ENCODE data around the gene EPN1. TPM values are rescaled to one million over a fixed set of nuclear protein-coding genes. Genes with fewer than 3 reads are reported as not detected.

EPN1 gene
- total and polyA plus RNA-seq, 2 experiments from 2014 or later: 48.8 to 82.2 TPM

DNA sequence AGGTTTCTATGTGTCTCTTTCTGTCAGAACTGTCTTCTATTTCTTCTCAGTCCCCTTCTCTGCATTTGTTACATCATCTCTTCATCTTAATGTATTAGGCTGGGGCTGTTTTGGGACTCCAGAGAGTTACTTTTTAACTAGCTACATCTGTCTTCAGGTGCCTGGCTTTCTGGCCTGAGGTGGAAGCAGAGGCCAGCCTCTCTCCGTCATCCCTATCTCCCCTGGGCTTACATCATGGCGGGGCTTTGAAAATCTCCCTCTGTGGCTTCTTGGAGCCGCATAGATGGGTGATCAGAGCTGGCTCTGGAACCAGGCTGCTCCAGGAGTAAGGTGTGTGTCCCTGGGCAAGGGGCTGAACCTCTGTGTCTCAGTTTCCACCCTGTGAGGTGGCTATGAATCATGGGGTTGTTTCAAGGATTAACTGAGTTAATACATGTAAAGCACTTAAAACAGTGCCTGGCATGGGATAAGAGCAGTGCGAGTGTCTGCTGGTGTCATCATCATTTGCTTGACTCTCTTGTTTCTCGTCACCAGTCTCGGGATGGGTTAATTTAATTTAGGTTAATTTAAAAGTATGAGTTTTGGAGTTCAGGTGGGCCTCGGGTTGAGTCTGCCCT, 2.0 kb downstream of the EPN1 start:
- Histone ChIP-seq H3K9ac (peak overlapping the region; percentile 91), H3K4me3 (peak overlapping the region; percentile 93), H3K4me1 (ENCODE audit: insufficient read depth) (peaks cover 44% of the 10 kb centered on the region), H3K9me2 (ENCODE audit: insufficient read depth) (no peaks in the 10 kb centered on the region), H3K79me2 (ENCODE audit: insufficient read depth) (peaks cover 95% of the 10 kb centered on the region), H3K27ac (no peak overlapping the region), H2AFZ (no peak overlapping the region), H4K20me1 (ENCODE audit: insufficient read depth) (peaks cover 5% of the 10 kb centered on the region; the same call in 1 of the 2 replicates), H3K4me2 (ENCODE audit: unreplicated experiment) (peak overlapping the region; percentile 94), H3F3A (ENCODE audit: insufficient read depth) (peaks cover 32% of the 10 kb centered on the region), H3K9me3 (ENCODE audit: low read depth) (no peaks in the 10 kb centered on the region), H3K36me3 (ENCODE audit: low read depth) (peaks cover 12% of the 10 kb centered on the region; the same call in 1 of the 2 replicates), H3K27me3 (replicated peaks; ENCODE audit: insufficient read depth) (no peaks in the 10 kb centered on the region)
- TF ChIP-seq EZH2phosphoT487 (IDR thresholded peaks at IDR 0.05; ENCODE audit: insufficient read depth, low read depth) (no peak), EZH2 (IDR thresholded peaks at IDR 0.05; ENCODE audit: insufficient read depth, poor library complexity, severe bottlenecking) (no peak)
- peak; percentile 23 for DNase-seq
- 67 to 70% methylated on average over 7 of the region's 7 CpGs for WGBS, 2 experiments (ENCODE audit: low coverage in 1 of 2, low lambda C conversion rate in 2 of 2, missing lambda C conversion rate in 2 of 2)
- in situ Hi-C loops (cut with MboI): no loop called here

DNA sequence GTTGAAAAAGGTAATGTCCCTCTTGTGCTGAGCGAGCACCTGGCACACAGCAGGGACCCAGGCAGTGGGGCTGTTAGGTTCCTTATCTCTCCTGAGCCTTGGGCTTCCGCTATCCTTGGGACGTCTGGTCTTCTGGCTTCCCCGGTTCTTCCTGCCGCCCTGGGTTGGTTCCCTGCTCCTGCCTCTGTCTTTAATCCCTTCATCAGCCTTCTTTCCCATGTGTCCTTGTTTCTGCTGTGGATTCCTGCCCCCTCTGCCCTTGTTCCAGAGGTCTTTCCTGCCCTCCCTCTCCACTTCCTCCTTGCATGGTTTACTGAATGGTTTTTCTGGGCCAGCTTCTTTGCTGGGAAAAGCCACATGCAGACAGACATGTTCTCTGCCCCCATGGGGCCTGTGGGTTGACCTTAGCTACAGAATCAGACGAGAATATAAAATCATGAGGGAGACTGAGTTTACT, 2.6 kb downstream of the EPN1 start:
- WGBS, 2 experiments (ENCODE audit: low coverage in 1 of 2, low lambda C conversion rate in 2 of 2, missing lambda C conversion rate in 2 of 2): 92% methylated on average over 6 of the region's 6 CpGs
- H4K20me1 ChIP-seq (ENCODE audit: insufficient read depth): peaks cover 5% of the 10 kb centered on the region; the same call in 1 of the 2 replicates
- peaks cover 28% of the 10 kb centered on the region for H3F3A ChIP-seq (ENCODE audit: insufficient read depth)
- no peak for TF ChIP-seq EZH2 (IDR thresholded peaks at IDR 0.05; ENCODE audit: insufficient read depth, poor library complexity, severe bottlenecking)
- no peak for TF ChIP-seq EZH2phosphoT487 (IDR thresholded peaks at IDR 0.05; ENCODE audit: insufficient read depth, low read depth)
- no peaks in the 10 kb centered on the region for H3K9me3 ChIP-seq (ENCODE audit: low read depth)
- H3K4me1 ChIP-seq (ENCODE audit: insufficient read depth): peaks cover 40% of the 10 kb centered on the region
- no peak for DNase-seq
- H3K27me3 ChIP-seq (replicated peaks; ENCODE audit: insufficient read depth): no peaks in the 10 kb centered on the region
- H3K27ac ChIP-seq: no peak overlapping the region
- peaks cover 14% of the 10 kb centered on the region; the same call in 1 of the 2 replicates for H3K36me3 ChIP-seq (ENCODE audit: low read depth)
- no peak overlapping the region for H2AFZ ChIP-seq
- no peak overlapping the region for H3K4me3 ChIP-seq
- H3K9ac ChIP-seq: 0 out of 2 replicates have a peak overlapping the region, but pooled peaks have one; percentile 91
- peaks cover 95% of the 10 kb centered on the region for H3K79me2 ChIP-seq (ENCODE audit: insufficient read depth)
- H3K9me2 ChIP-seq (ENCODE audit: insufficient read depth): no peaks in the 10 kb centered on the region
- in situ Hi-C loops (cut with MboI): no loop called here
- H3K4me2 ChIP-seq (ENCODE audit: unreplicated experiment): peak overlapping the region; percentile 94

DNA sequence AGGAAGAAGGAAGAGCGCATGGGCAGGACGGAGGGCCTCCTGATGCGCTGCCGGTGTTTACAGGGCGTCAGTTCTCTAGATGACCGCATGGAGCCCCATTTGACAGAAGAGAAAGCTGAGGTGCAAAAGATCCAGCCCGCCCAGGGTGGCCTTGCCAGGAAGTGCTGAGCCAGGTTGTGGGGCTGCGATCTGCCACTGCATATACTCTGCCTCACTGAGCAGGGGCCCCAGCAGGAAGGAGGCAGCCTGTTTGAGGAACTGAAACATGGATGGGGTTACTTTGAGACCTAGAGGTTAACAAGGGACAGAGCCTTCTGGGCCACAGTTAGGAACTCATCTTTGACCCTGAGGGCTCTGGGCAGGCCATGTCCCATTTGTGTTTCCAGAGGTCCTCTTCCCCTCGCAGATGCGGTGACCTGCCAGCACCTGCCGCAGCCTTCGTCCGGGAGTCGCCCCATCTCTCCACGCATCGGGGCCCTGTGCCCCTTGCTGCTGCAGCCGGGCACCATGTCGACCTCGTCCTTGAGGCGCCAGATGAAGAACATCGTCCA, 3.2 kb downstream of the EPN1 start:
- no peak for TF ChIP-seq EZH2phosphoT487 (IDR thresholded peaks at IDR 0.05; ENCODE audit: insufficient read depth, low read depth)
- Histone ChIP-seq H3K79me2 (ENCODE audit: insufficient read depth) (peaks cover 95% of the 10 kb centered on the region), H3K27ac (no peak overlapping the region), H2AFZ (no peak overlapping the region), H3F3A (ENCODE audit: insufficient read depth) (peaks cover 22% of the 10 kb centered on the region), H3K4me1 (ENCODE audit: insufficient read depth) (peaks cover 38% of the 10 kb centered on the region), H3K9ac (0 out of 2 replicates have a peak overlapping the region, but pooled peaks have one; percentile 91), H3K9me2 (ENCODE audit: insufficient read depth) (no peaks in the 10 kb centered on the region), H3K9me3 (ENCODE audit: low read depth) (no peaks in the 10 kb centered on the region), H3K36me3 (ENCODE audit: low read depth) (peaks cover 14% of the 10 kb centered on the region; the same call in 1 of the 2 replicates), H3K4me3 (no peak overlapping the region), H3K4me2 (ENCODE audit: unreplicated experiment) (no peak overlapping the region), H4K20me1 (ENCODE audit: insufficient read depth) (peaks cover 5% of the 10 kb centered on the region; the same call in 1 of the 2 replicates), H3K27me3 (replicated peaks; ENCODE audit: insufficient read depth) (no peaks in the 10 kb centered on the region)
- no peak for DNase-seq
- WGBS, 2 experiments (ENCODE audit: low coverage in 1 of 2, low lambda C conversion rate in 2 of 2, missing lambda C conversion rate in 2 of 2): 85 to 87% methylated on average over 21 of the region's 21 CpGs
- in situ Hi-C loops (cut with MboI): no loop called here

DNA sequence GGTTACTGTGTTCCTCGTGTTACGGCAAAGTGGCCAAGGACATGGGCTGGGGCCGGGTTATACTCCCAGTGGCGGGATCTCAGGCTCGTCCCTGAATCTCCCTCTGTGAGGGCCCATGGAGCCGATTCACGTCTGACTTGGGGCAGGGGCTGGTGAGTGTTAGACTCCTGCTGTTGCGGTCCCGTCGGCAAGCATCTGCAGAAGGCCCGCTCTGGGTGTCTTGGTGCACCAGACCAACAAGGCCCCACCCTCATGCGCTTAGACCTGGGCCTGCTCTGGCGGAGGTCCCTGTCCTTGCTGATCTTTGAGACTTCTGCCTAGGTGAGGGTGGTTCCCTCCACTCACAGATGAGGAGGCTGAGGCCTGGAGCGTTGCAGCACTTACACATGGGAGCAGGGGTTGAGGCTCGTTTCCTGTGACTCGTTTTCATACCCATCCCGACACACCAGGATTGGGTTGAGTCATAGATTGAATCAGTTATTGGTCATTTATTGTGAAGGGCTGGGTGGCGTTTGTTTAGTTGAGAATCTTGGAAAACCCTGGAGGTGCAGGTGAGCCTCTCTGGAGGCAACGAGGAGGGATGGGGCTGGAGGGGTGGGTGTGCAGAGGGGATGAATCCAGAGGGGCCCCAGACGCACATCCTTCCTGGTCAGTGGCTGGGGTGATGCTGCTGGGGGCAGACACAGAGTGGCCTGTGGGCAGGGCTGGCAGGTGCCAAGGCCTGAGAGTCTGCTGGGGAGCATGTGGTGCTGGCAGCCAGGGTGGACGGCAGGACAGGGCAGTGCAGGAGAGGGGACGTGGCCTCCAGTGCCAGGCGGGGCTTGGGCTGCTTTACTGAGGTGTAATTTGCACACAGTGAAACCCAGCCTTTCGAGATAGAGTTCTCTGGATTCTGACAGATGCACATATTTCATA, 4.6 kb downstream of the EPN1 start:
- Histone ChIP-seq H3K27me3 (replicated peaks; ENCODE audit: insufficient read depth) (no peaks in the 10 kb centered on the region), H3K27ac (peak overlapping the region; percentile 45), H4K20me1 (ENCODE audit: insufficient read depth) (0 out of 2 replicates have a peak, but pooled peaks cover 5% of the 10 kb centered on the region), H3K79me2 (ENCODE audit: insufficient read depth) (peaks cover 96% of the 10 kb centered on the region), H3K4me1 (ENCODE audit: insufficient read depth) (peaks cover 34% of the 10 kb centered on the region), H3K9me3 (ENCODE audit: low read depth) (no peaks in the 10 kb centered on the region), H3K9me2 (ENCODE audit: insufficient read depth) (no peaks in the 10 kb centered on the region), H2AFZ (no peak overlapping the region), H3K4me2 (ENCODE audit: unreplicated experiment) (no peak overlapping the region), H3F3A (ENCODE audit: insufficient read depth) (peaks cover 16% of the 10 kb centered on the region), H3K9ac (no peak overlapping the region), H3K4me3 (no peak overlapping the region), H3K36me3 (ENCODE audit: low read depth) (peaks cover 14% of the 10 kb centered on the region; the same call in 1 of the 2 replicates)
- in situ Hi-C loops (cut with MboI): no loop called here
- peak; percentile 84 for DNase-seq
- 56 to 62% methylated on average over 20 to 24 of the region's 24 CpGs for WGBS, 2 experiments (ENCODE audit: low coverage in 1 of 2, low lambda C conversion rate in 2 of 2, missing lambda C conversion rate in 2 of 2)
- no peak for TF ChIP-seq EZH2 (IDR thresholded peaks at IDR 0.05; ENCODE audit: insufficient read depth, poor library complexity, severe bottlenecking)
- TF ChIP-seq EZH2phosphoT487 (IDR thresholded peaks at IDR 0.05; ENCODE audit: insufficient read depth, low read depth): no peak

Data from GM23248 (cell line).